ENCODE measurements around the gene FADS3. TPM values are rescaled to one million over a fixed set of nuclear protein-coding genes. Genes with fewer than 3 reads are reported as not detected.

The FADS3 gene
- total and polyA plus RNA-seq, 2 experiments from 2014 or later: 44.4 to 73.5 TPM

- Mint-ChIP-seq H3K9me3 (no peaks in the 10 kb centered on the region), H3K36me3 (ENCODE audit: low read depth) (peaks cover 98% of the 10 kb centered on the region), H3K4me3 (no peak overlapping the region), H3K4me1 (peaks cover 7% of the 10 kb centered on the region), H3K27ac (no peak overlapping the region), H3K27me3 (ENCODE audit: insufficient read depth, low read depth, poor library complexity) (peaks cover 12% of the 10 kb centered on the region)
- Histone ChIP-seq H3K9me2 (ENCODE audit: insufficient read depth) (no peaks in the 10 kb centered on the region), H3K79me2 (replicated peaks; ENCODE audit: insufficient read depth) (peaks cover 36% of the 10 kb centered on the region), H3K4me3 (no peak overlapping the region), H2AFZ (no peak overlapping the region), H3K36me3 (ENCODE audit: insufficient read depth) (peaks cover 64% of the 10 kb centered on the region), H3F3A (replicated peaks; ENCODE audit: low read depth) (peaks cover 26% of the 10 kb centered on the region; the same call in 1 of the 2 replicates), H3K4me2 (no peak overlapping the region), H3K27ac (ENCODE audit: low read depth) (no peak overlapping the region), H3K27me3 (ENCODE audit: insufficient read depth) (no peaks in the 10 kb centered on the region), H3K4me1 (ENCODE audit: insufficient read depth) (no peaks in the 10 kb centered on the region), H4K20me1 (replicated peaks; ENCODE audit: insufficient read depth) (peaks cover 44% of the 10 kb centered on the region)
- ATAC-seq (no peak), DNase-seq (ENCODE audit: low spot score) (no peak)
- TF ChIP-seq ZNF114 (CRISPR knock-in tag; IDR thresholded peaks at IDR 0.05) (no peak), ETS1 (IDR thresholded peaks at IDR 0.05) (no peak), CTCF (conservative IDR thresholded peaks at IDR 0.05; ENCODE audit: low read depth in 2 of 2) (no peak), REST (IDR thresholded peaks at IDR 0.05; ENCODE audit: unreplicated experiment) (no peak), EZH2 (IDR thresholded peaks at IDR 0.05; ENCODE audit: low read depth, unreplicated experiment) (no peak), ZNF462 (CRISPR knock-in tag; IDR thresholded peaks at IDR 0.05) (no peak), ZNF331 (CRISPR knock-in tag; IDR thresholded peaks at IDR 0.05; ENCODE audit: low read depth) (no peak), CREB1 (CRISPR knock-in tag; IDR thresholded peaks at IDR 0.05; ENCODE audit: low read depth) (no peak), NANOG (IDR thresholded peaks at IDR 0.05; ENCODE audit: borderline replicate concordance) (no peak), EZH2phosphoT487 (IDR thresholded peaks at IDR 0.05; ENCODE audit: unreplicated experiment) (no peak), JUNB (IDR thresholded peaks at IDR 0.05; ENCODE audit: unreplicated experiment) (no peak), POLR2AphosphoS5 (IDR thresholded peaks at IDR 0.05; ENCODE audit: low read depth) (no peak), STAT1 (IDR thresholded peaks at IDR 0.05; ENCODE audit: unreplicated experiment) (no peak)
These were observed 49.5 kb downstream of the FADS3 start for GRCh38 chr11:61841636-61842527.
